ENCODE data around the gene GTF2H1. TPM values are rescaled to one million over a fixed set of nuclear protein-coding genes. Genes with fewer than 3 reads are reported as not detected.

The GTF2H1 gene
- total and polyA plus RNA-seq, 2 donors (not counting 1 experiment from before 2014, with no cell fraction given): 43.7 to 71.9 TPM

DNA sequence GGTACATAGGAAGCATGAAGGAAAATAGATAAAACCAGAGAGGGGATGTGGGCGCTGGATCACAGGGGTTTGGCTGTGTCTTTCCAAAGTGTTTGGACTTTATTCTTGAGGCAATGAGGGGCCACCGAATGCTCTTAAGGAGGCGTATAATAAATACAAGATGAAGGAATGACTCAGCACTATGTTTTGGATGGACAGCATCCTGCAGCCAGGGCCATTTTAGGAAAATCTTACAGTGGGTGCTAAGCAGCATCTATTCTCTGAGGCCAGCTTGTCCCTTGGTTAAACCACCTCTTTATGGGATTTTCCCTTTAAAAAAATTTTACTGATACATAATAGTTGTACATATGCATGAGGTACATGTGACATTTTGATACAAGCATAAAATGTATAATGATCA is 67.7 kb downstream of the GTF2H1 start:
- H3K27ac ChIP-seq (ENCODE audit: low read length in 2 of 2): no peak overlapping the region
- DNase-seq (no peak), ATAC-seq (ENCODE audit: low read depth) (no peak)
- H3K4me3 ChIP-seq (ENCODE audit: control extremely low read depth in 1 of 5, extremely low read depth in 1 of 5, insufficient read depth in 1 of 5, low read depth in 2 of 5, low read length in 4 of 5): no peak overlapping the region
- no peaks in the 10 kb centered on the region for H3K9me3 ChIP-seq (ENCODE audit: control extremely low read depth in 1 of 3, control insufficient read depth in 2 of 3, insufficient read depth in 1 of 3, low read length in 2 of 3)
- no peaks in the 10 kb centered on the region for H3K27me3 ChIP-seq (replicated peaks in 1 of 4; ENCODE audit: control extremely low read depth in 1 of 4, control insufficient read depth in 3 of 4, insufficient read depth in 4 of 4, low read length in 3 of 4)
- H3K79me2 ChIP-seq (ENCODE audit: control insufficient read depth, insufficient read depth, low read length): peaks cover 7% of the 10 kb centered on the region
- H3K9ac ChIP-seq (ENCODE audit: low read length): no peak overlapping the region
- no peak overlapping the region for H2AFZ ChIP-seq (ENCODE audit: insufficient read depth, low read depth, low read length, poor library complexity, severe bottlenecking)
- ChIA-PET CTCF (interaction anchor here (0.6 kb wide), 1 partner anchor 27 kb away, joined by 3 read pairs; no protein-coding TSS in a partner anchor), POLR2A (no interaction called here)
- H3K36me3 ChIP-seq (replicated peaks in 1 of 2; ENCODE audit: control extremely low read depth in 1 of 2, control insufficient read depth in 1 of 2, extremely low read depth in 1 of 2, insufficient read depth in 2 of 2, low read length in 1 of 2): no peaks in the 10 kb centered on the region
- no peaks in the 10 kb centered on the region for H3K27me3 Mint-ChIP-seq
- no peak for TF ChIP-seq EZH2 (IDR thresholded peaks at IDR 0.05; ENCODE audit: borderline replicate concordance, insufficient read depth, low read depth, low read length, poor library complexity, severe bottlenecking)
- H3K4me2 ChIP-seq (replicated peaks; ENCODE audit: low read depth, low read length, poor library complexity, severe bottlenecking): no peak overlapping the region
- H3K4me1 ChIP-seq (ENCODE audit: control insufficient read depth in 2 of 2, insufficient read depth in 2 of 2, low read length in 2 of 2): peaks cover 5 to 8% of the 10 kb centered on the region in 2 donors
- H3K27ac Mint-ChIP-seq: no peak overlapping the region
- 85% methylated on average over 3 of the region's 3 CpGs for WGBS (ENCODE audit: insufficient coverage)
- H3K4me1 Mint-ChIP-seq: peaks cover 10% of the 10 kb centered on the region
- intact Hi-C loops (cut with micrococcal nuclease): loop anchor here (10.0 kb wide), 2 partner anchors 335 to 1975 kb away; partner anchors contain the start of genes HTATIP2 and IGSF22
- H4K20me1 ChIP-seq (ENCODE audit: control insufficient read depth, insufficient read depth, low read length, poor library complexity, severe bottlenecking): peaks cover 7% of the 10 kb centered on the region
- no peak overlapping the region for H3K4me3 Mint-ChIP-seq
- H3K9me3 Mint-ChIP-seq (ENCODE audit: insufficient read depth): no peaks in the 10 kb centered on the region

DNA sequence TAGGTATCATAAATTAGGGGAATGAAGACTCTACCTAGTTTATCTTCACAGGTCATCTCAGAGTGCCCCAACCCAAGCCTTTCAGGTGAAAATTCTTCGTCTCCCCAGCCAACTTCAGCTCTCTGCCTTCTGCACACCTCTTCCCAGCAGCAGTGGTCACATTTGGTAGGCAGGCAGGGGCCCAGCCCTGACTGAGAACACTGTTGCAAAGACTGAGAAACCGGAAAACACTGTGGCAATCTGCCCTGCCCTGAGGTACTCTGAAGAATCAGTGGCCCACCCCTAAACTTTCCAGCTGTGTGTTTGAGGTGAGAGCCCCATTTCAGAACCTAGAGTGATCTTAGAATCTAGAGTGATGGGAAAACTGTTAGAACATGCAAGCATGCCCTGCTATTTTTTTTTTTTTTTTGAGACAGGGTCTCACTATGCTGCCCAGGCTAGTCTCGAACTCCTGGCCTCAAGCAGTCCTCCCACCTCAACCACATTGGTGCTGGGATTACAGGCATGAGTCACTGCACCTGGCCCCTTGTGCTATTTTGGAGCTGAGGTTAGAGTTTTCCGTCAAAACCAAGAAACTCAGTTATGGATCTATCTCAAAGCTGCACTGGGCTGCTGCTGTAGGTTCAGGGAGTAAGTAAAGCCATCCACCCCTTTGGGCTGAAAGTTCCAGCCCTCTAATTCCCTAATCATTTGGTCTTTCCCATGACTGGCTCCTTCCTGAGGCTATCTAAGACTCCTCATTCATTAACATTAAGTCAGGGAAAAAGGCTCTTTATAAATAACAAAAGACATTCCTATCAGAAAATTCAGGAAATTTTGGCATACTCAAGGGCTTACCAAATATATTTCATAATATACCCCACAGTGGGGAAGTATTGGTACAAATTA is 70.3 kb downstream of the GTF2H1 start:
- no peak for DNase-seq
- no peak overlapping the region for H3K9ac ChIP-seq (ENCODE audit: low read length)
- 77% methylated on average over 3 of the region's 4 CpGs for WGBS (ENCODE audit: insufficient coverage)
- Mint-ChIP-seq H3K9me3 (ENCODE audit: insufficient read depth) (no peaks in the 10 kb centered on the region), H3K4me1 (peaks cover 23% of the 10 kb centered on the region), H3K4me3 (peak overlapping the region; percentile 47), H3K27me3 (no peaks in the 10 kb centered on the region), H3K27ac (peak overlapping the region; percentile 20)
- POLR2A ChIA-PET: interaction anchor here (0.7 to 0.8 kb wide), 3 partner anchors 71 to 110 kb away, joined by 4 to 6 read pairs (median 6); no protein-coding TSS in a partner anchor
- no peak overlapping the region for H2AFZ ChIP-seq (ENCODE audit: insufficient read depth, low read depth, low read length, poor library complexity, severe bottlenecking)
- H3K4me3 ChIP-seq (ENCODE audit: control extremely low read depth in 1 of 5, extremely low read depth in 1 of 5, insufficient read depth in 1 of 5, low read depth in 2 of 5, low read length in 4 of 5): no peak overlapping the region
- H4K20me1 ChIP-seq (ENCODE audit: control insufficient read depth, insufficient read depth, low read length, poor library complexity, severe bottlenecking): peaks cover 23% of the 10 kb centered on the region
- ATAC-seq (ENCODE audit: low read depth): no peak
- H3K27me3 ChIP-seq (replicated peaks in 1 of 4; ENCODE audit: control extremely low read depth in 1 of 4, control insufficient read depth in 3 of 4, insufficient read depth in 4 of 4, low read length in 3 of 4): no peaks in the 10 kb centered on the region
- H3K4me2 ChIP-seq (replicated peaks; ENCODE audit: low read depth, low read length, poor library complexity, severe bottlenecking): no peak overlapping the region
- TF ChIP-seq EZH2 (IDR thresholded peaks at IDR 0.05; ENCODE audit: borderline replicate concordance, insufficient read depth, low read depth, low read length, poor library complexity, severe bottlenecking): no peak
- TF ChIP-seq, protein P1, sequence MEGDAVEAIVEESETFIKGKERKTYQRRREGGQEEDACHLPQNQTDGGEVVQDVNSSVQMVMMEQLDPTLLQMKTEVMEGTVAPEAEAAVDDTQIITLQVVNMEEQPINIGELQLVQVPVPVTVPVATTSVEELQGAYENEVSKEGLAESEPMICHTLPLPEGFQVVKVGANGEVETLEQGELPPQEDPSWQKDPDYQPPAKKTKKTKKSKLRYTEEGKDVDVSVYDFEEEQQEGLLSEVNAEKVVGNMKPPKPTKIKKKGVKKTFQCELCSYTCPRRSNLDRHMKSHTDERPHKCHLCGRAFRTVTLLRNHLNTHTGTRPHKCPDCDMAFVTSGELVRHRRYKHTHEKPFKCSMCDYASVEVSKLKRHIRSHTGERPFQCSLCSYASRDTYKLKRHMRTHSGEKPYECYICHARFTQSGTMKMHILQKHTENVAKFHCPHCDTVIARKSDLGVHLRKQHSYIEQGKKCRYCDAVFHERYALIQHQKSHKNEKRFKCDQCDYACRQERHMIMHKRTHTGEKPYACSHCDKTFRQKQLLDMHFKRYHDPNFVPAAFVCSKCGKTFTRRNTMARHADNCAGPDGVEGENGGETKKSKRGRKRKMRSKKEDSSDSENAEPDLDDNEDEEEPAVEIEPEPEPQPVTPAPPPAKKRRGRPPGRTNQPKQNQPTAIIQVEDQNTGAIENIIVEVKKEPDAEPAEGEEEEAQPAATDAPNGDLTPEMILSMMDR (IDR thresholded peaks at IDR 0.05): no peak
- CTCF ChIA-PET: interaction anchor here (0.6 to 0.7 kb wide), 2 partner anchors 18 to 389 kb away, joined by 3 read pairs; no protein-coding TSS in a partner anchor
- H3K79me2 ChIP-seq (ENCODE audit: control insufficient read depth, insufficient read depth, low read length): peaks cover 31% of the 10 kb centered on the region
- H3K36me3 ChIP-seq (replicated peaks in 1 of 2; ENCODE audit: control extremely low read depth in 1 of 2, control insufficient read depth in 1 of 2, extremely low read depth in 1 of 2, insufficient read depth in 2 of 2, low read length in 1 of 2): peaks cover 0 to 10% of the 10 kb centered on the region in 2 experiments
- H3K4me1 ChIP-seq (ENCODE audit: control insufficient read depth in 2 of 2, insufficient read depth in 2 of 2, low read length in 2 of 2): peaks cover 11 to 15% of the 10 kb centered on the region in 2 donors
- no peaks in the 10 kb centered on the region for H3K9me3 ChIP-seq (ENCODE audit: control extremely low read depth in 1 of 3, control insufficient read depth in 2 of 3, insufficient read depth in 1 of 3, low read length in 2 of 3)
- H3K27ac ChIP-seq (ENCODE audit: low read length in 2 of 2): no peak overlapping the region
- intact Hi-C loops (cut with micrococcal nuclease): loop anchor here (10.0 kb wide), 2 partner anchors 332 to 1972 kb away; partner anchors contain the start of genes HTATIP2 and IGSF22
